Tibial nerve (tissue), 4 donors: ENCODE measurements around the gene CTSO. TPM values are rescaled to one million over a fixed set of nuclear protein-coding genes. Genes with fewer than 3 reads are reported as not detected.
"Not testable (repeated sequence)": the region's sequence is repeated elsewhere in the genome, so short reads cannot be mapped to it uniquely, and the experiment has no call there.

ENCODE experiments used
- DNase-seq, 2 donors: peaks; one replicate each; pipeline ENCODE4 v3.0.0-alpha.2; 2019; ENCODE audit warnings: low spot score in 2 of 2
- H3K27ac ChIP-seq, 4 donors: fragments of 200-600 bp; sonication (generic) in 3 of 4; one replicate each; pipeline ENCODE4 v1.5.1; 2017 to 2019; ENCODE audit warnings: mild to moderate bottlenecking in 1 of 4
- H3K27me3 ChIP-seq, 2 donors: fragments of 200-600 bp; sonication (generic) in 1 of 2; one replicate each; pipeline versions ENCODE4 v1.5.1 to v1.6.0; 2017 to 2019
- H3K36me3 ChIP-seq, 3 donors: fragments of 200-600 bp; sonication (generic); one replicate each; pipeline ENCODE4 v1.5.1; 2018 to 2019
- H3K4me1 ChIP-seq, 4 donors: fragments of 200-600 bp; sonication (generic) in 3 of 4; one replicate each; pipeline ENCODE4 v1.5.1; 2017 to 2019
- H3K4me3 ChIP-seq, 4 donors: fragments of 200-600 bp; sonication (generic) in 3 of 4; one replicate each; pipeline ENCODE4 v1.5.1; 2017 to 2019; ENCODE audit warnings: mild to moderate bottlenecking in 1 of 4, moderate library complexity in 1 of 4
- H3K9me3 ChIP-seq, 4 donors: fragments of 200-600 bp; sonication (generic) in 3 of 4; one replicate each; pipeline ENCODE4 v1.5.1; 2017 to 2019
- EP300 ChIP-seq, 2 donors: sonication (generic); formaldehyde crosslinking; IDR thresholded peaks; one replicate each; pipeline ENCODE4 v1.6.1; 2017; ENCODE audit warnings: antibody characterized with exemption in 2 of 2, mild to moderate bottlenecking in 1 of 2
- POLR2A ChIP-seq, 2 donors: fragments of 450-650 bp; IDR thresholded peaks; one replicate each; pipeline ENCODE4 v1.6.1; 2017; ENCODE audit warnings: antibody characterized with exemption in 2 of 2, mild to moderate bottlenecking in 2 of 2, moderate library complexity in 2 of 2
- WGBS, 2 donors: methylation state at CpG; one replicate each; pipeline ENCODE4 v1.1.5; 2018; 5-methylcytosine and 5-hydroxymethylcytosine counted together
- total RNA-seq, 4 donors: library from RNA; depleted of rRNA; stranded (reverse); fragments of >200 nt; gene quantifications; one replicate each; pipeline ENCODE4 v1.1.0, GENCODE V29; 2016
- TF ChIP-seq, protein P1 (sequence below), 5 experiments: fragments of 200-600 bp in 3 of 5; fragments of 450-650 bp in 2 of 5; sonication (generic) in 3 of 5; IDR thresholded peaks; one replicate each; pipeline ENCODE4 v1.5.1; 2016 to 2019; ENCODE audit warnings: antibody characterized with exemption in 5 of 5, mild to moderate bottlenecking in 3 of 5, moderate library complexity in 2 of 5

The CTSO gene
- total RNA-seq, 4 donors from 2014 or later = 8.7 to 30.2 (median 26.1) TPM

DNA sequence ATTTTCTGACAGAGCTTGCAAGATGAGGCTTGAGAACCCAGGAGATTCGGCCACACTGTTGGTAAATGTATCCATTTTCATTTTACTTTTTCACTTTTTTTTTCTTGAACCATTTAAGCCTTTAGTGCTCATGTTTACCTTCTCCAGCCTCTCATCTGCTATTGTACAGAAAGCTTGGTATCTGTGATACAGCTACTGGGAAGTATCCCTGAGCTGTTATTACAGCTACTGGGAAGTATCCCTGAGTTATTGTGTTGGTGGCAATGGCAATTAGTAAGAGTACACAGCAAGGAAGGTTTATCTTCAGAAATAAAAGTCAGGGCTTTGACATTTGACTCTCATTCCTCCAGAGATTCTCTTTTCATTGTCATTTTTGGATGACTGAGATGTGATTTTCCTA is 11.8 kb downstream of the CTSO start:
- Histone ChIP-seq H3K4me1 (no peaks in the 10 kb centered on the region), H3K36me3 (peaks cover 0 to 49% (median 0%) of the 10 kb centered on the region in 3 donors), H3K9me3 (no peaks in the 10 kb centered on the region), H3K4me3 (no peak overlapping the region), H3K27ac (no peak overlapping the region), H3K27me3 (no peaks in the 10 kb centered on the region)
- no peak for TF ChIP-seq POLR2A (IDR thresholded peaks at IDR 0.05)
- DNase-seq = no peak
- WGBS, 2 donors = 94% methylated on average over 1 of the region's 1 CpG

DNA sequence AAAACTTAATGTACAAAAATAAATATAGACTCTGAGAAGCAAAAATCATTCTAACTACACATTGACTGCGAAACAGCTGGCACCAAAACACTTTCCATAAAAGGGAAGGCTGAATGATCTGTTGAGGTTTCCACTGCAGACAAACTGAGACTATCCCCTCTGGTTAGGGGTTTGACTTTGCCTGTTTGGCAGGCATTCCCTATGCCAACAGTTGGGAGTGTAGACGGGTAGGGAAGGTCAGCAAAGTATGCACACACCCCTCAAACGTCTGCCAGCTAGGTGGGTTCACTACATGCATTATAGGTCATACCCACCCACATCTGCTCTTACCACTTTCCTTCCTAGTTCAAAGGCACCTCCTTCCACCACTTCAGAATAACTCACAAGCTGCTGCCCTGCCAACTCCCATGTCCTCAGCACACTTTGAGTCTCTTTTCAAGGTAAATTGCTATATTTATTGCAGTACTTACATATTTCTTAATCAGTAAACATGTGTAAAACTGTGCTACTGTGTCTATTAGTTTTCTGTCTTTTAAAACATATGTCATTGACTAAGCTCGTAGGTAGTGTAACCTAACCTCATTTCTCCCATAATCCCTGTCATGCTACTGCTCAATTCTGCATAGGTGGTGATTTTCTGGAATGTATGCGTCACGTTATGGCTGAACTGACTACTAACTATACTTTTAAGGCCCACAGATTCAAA is 12.4 kb downstream of the CTSO start:
- 82 to 83% methylated on average over 6 of the region's 6 CpGs for WGBS, 2 donors
- Histone ChIP-seq H3K4me3 (no peak overlapping the region), H3K27me3 (no peaks in the 10 kb centered on the region), H3K27ac (no peak overlapping the region), H3K9me3 (no peaks in the 10 kb centered on the region), H3K4me1 (no peaks in the 10 kb centered on the region), H3K36me3 (peaks cover 0 to 55% (median 0%) of the 10 kb centered on the region in 3 donors)
- no peak for DNase-seq
- TF ChIP-seq, protein P1, sequence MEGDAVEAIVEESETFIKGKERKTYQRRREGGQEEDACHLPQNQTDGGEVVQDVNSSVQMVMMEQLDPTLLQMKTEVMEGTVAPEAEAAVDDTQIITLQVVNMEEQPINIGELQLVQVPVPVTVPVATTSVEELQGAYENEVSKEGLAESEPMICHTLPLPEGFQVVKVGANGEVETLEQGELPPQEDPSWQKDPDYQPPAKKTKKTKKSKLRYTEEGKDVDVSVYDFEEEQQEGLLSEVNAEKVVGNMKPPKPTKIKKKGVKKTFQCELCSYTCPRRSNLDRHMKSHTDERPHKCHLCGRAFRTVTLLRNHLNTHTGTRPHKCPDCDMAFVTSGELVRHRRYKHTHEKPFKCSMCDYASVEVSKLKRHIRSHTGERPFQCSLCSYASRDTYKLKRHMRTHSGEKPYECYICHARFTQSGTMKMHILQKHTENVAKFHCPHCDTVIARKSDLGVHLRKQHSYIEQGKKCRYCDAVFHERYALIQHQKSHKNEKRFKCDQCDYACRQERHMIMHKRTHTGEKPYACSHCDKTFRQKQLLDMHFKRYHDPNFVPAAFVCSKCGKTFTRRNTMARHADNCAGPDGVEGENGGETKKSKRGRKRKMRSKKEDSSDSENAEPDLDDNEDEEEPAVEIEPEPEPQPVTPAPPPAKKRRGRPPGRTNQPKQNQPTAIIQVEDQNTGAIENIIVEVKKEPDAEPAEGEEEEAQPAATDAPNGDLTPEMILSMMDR (IDR thresholded peaks at IDR 0.05) = no peak
- TF ChIP-seq POLR2A (IDR thresholded peaks at IDR 0.05) (no peak), EP300 (IDR thresholded peaks at IDR 0.05) (no peak)

DNA sequence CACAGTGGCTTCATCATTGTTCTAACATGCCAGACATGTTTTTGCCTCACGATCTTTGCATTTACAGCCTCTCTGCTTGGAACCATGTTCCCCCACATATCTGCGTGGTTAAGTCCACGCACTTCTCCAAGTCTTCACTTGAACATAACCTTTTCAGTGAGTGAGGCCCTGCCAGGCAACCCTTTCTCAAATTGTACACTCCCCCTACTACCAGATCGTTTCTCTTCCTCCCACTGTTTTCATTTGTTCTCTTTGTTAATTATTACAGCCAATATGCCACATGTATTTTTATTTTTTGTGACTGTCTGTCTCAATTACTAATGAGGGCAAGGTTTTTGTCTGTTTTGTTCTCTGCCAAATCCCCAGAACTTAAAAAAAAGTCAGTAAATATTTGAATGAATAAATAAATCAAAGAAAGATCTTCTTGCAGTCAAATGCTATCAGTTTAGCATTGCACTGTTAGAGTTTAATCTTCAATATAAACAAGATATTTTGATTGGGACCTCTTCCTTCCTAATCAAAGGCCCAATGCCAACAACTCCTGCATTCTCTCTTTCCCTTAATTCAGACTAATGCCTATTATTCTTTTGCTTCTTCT is 18.2 kb downstream of the CTSO start:
- no peaks in the 10 kb centered on the region for H3K9me3 ChIP-seq
- 80 to 81% methylated on average over 4 of the region's 4 CpGs for WGBS, 2 donors
- H3K4me1 ChIP-seq = no peaks in the 10 kb centered on the region
- no peak for DNase-seq
- peaks cover 0 to 76% (median 0%) of the 10 kb centered on the region in 3 donors for H3K36me3 ChIP-seq
- no peak for TF ChIP-seq EP300 (IDR thresholded peaks at IDR 0.05)
- no peak for TF ChIP-seq POLR2A (IDR thresholded peaks at IDR 0.05)
- TF ChIP-seq, protein P1 (IDR thresholded peaks at IDR 0.05) = no peak
- no peaks in the 10 kb centered on the region for H3K27me3 ChIP-seq
- H3K4me3 ChIP-seq = no peak overlapping the region
- H3K27ac ChIP-seq = no peak overlapping the region

DNA sequence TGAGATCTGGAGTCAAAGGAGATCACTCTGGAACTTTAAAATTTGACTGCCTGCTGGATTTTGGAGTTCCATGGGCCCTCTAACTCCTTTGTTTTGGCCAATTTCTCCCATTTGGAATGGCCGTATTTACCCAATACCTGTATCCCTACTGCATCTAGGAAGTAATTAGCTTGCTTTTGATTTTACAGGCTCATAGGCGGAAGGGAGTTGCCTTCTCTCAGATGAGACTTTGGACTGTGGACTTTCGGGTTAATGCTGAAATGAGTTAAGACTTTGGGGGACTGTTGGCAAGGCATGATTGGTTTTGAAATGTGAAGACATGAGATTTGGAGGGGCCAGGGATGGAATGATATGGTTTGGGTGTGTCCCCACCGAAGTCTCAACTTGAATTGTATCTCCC is 19.0 kb downstream of the CTSO start:
- H3K9me3 ChIP-seq = not testable (repeated sequence)

DNA sequence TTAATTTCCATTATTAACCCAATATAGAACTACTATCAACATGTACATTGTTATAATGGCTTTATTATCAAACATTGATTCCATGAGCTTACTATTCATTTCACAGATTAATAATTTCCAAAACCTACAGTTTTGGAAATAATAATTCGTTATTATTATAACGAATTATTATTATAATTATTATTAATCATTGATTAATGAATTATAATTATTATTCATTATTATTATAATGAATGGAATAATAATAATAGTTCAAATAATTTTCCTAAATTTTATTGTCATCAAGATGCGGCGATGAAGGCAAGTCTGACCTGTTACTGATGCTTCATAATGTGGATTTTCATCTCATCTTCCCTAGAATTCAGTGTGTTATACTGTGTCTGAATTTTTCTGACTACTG is 22.0 kb downstream of the CTSO start:
- TF ChIP-seq POLR2A (IDR thresholded peaks at IDR 0.05) = no peak
- TF ChIP-seq, protein P1 (IDR thresholded peaks at IDR 0.05) = no peak
- no peak for TF ChIP-seq EP300 (IDR thresholded peaks at IDR 0.05)
- peaks cover 0 to 79% (median 0%) of the 10 kb centered on the region in 3 donors for H3K36me3 ChIP-seq

More for the DNA sequence above, 19.0 kb downstream of the CTSO start:
- not testable (repeated sequence) for H3K4me3 ChIP-seq, H3K4me1 ChIP-seq, DNase-seq, H3K27ac ChIP-seq, H3K27me3 ChIP-seq
- WGBS, 2 donors = 91 to 93% methylated on average over 4 of the region's 4 CpGs
- H3K36me3 ChIP-seq = peaks cover 0 to 75% (median 0%) of the 10 kb centered on the region in 3 donors

DNA sequence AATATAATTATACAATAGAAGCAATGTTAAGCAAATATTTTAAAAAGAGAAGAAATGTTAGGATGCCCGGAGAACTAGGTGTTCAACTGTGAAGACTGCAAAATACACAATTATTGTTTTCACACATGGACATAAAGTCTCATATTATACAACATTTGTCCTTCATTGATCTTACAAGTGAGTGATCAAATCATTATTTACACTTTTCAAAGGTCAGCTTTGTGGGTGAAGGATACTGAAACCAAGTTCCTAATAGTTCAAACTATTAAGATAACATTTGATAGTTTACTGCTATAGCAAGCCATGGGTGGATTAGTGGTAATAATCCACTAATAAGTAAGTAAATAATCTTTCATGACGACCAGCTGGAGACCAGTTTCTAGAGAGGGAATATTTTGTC is 23.3 kb downstream of the CTSO start:
- H3K4me1 ChIP-seq = no peaks in the 10 kb centered on the region
- no peak for TF ChIP-seq POLR2A (IDR thresholded peaks at IDR 0.05)
- TF ChIP-seq EP300 (IDR thresholded peaks at IDR 0.05) = no peak
- TF ChIP-seq, protein P1 (IDR thresholded peaks at IDR 0.05) = no peak
- peaks cover 0 to 78% (median 0%) of the 10 kb centered on the region in 3 donors for H3K36me3 ChIP-seq
- no peak for DNase-seq
- no peak overlapping the region for H3K27ac ChIP-seq
- no peak overlapping the region for H3K4me3 ChIP-seq
- H3K27me3 ChIP-seq = no peaks in the 10 kb centered on the region
- peaks cover 0 to 7% (median 0%) of the 10 kb centered on the region in 4 donors for H3K9me3 ChIP-seq
- WGBS, 2 donors = 87 to 91% methylated on average over 2 of the region's 2 CpGs

More for the DNA sequence above, 22.0 kb downstream of the CTSO start:
- H3K27me3 ChIP-seq = no peaks in the 10 kb centered on the region
- peaks cover 0 to 7% (median 0%) of the 10 kb centered on the region in 4 donors for H3K9me3 ChIP-seq
- H3K4me3 ChIP-seq = no peak overlapping the region
- H3K4me1 ChIP-seq = no peaks in the 10 kb centered on the region
- DNase-seq = no peak
- WGBS, 2 donors = 95 to 98% methylated on average over 4 of the region's 4 CpGs
- no peak overlapping the region for H3K27ac ChIP-seq
